OCI-LY3 (cell line): Measurements from ENCODE around the gene RAPGEF5.

Experiments used
- H2AFZ ChIP-seq: fragments of 200-600, 300-600 bp; shearing (Covaris generic); 2 replicates; pipeline ENCODE4 v1.6.0; 2014; ENCODE audit warnings: antibody characterized with exemption, low read depth, low read length
- H3K27ac ChIP-seq: fragments of 200-600, 300-600 bp; sonication (generic); 2 replicates; pipeline ENCODE4 v1.5.1; 2014; ENCODE audit warnings: mild to moderate bottlenecking, low read length, moderate library complexity, mixed read lengths
- H3K27me3 ChIP-seq: fragments of 200-600, 300-600 bp; sonication (generic); 2 replicates; pipeline ENCODE4 v1.6.1; 2014; ENCODE audit warnings: low read depth, low read length, mixed read lengths
- H3K36me3 ChIP-seq: fragments of 200-600, 300-600 bp; sonication (generic); replicated peaks from 2 replicates; pipeline ENCODE3; 2014; ENCODE audit warnings: low read depth, low read length, mixed read lengths
- H3K4me1 ChIP-seq: fragments of 300-600, 200-600 bp; sonication (generic); 2 replicates; pipeline ENCODE4 v1.6.1; 2014; ENCODE audit warnings: low read length, mixed read lengths
- H3K4me2 ChIP-seq: fragments of 200-600, 300-600 bp; sonication (generic); 2 replicates; pipeline ENCODE4 v1.6.1; 2014; ENCODE audit warnings: low read length, mixed read lengths
- H3K4me3 ChIP-seq: fragments of 300-600, 200-600 bp; sonication (generic); 2 replicates; pipeline ENCODE4 v1.5.1; 2014; ENCODE audit warnings: antibody characterized with exemption, mild to moderate bottlenecking, low read length, moderate library complexity
- H3K79me2 ChIP-seq: fragments of 300-600, 200-600 bp; shearing (Covaris generic); 2 replicates; pipeline ENCODE4 v1.6.1; 2014; ENCODE audit warnings: mild to moderate bottlenecking, low read length, mixed read lengths
- H3K9ac ChIP-seq: fragments of 300-600, 200-600 bp; shearing (Covaris generic); 2 replicates; pipeline ENCODE4 v1.6.0; 2014; ENCODE audit warnings: mild to moderate bottlenecking, low read length, moderate library complexity
- H3K9me3 ChIP-seq: fragments of 200-600, 300-600 bp; shearing (Covaris generic); 2 replicates; pipeline ENCODE4 v1.6.1; 2014; ENCODE audit warnings: low read length, mixed read lengths; ENCODE audit not compliant: insufficient read depth
- H4K20me1 ChIP-seq: fragments of 200-600, 300-600 bp; sonication (generic); 2 replicates; pipeline ENCODE4 v1.6.1; 2016; ENCODE audit warnings: low read length, mixed read lengths; ENCODE audit not compliant: insufficient read depth
- EZH2phosphoT487 ChIP-seq: fragments of 200-600 bp; shearing (Covaris generic); IDR thresholded peaks from 2 replicates; pipeline ENCODE4 v1.6.1; 2018; ENCODE audit warnings: antibody characterized with exemption, mixed run types, low read depth
- TF ChIP-seq, protein P1 (sequence below): fragments of 200-600, 300-600 bp; sonication (generic); IDR thresholded peaks from 2 replicates; pipeline ENCODE4 v1.5.1; 2014; ENCODE audit warnings: antibody characterized with exemption, low read length, low read depth

RAPGEF5 gene

DNA sequence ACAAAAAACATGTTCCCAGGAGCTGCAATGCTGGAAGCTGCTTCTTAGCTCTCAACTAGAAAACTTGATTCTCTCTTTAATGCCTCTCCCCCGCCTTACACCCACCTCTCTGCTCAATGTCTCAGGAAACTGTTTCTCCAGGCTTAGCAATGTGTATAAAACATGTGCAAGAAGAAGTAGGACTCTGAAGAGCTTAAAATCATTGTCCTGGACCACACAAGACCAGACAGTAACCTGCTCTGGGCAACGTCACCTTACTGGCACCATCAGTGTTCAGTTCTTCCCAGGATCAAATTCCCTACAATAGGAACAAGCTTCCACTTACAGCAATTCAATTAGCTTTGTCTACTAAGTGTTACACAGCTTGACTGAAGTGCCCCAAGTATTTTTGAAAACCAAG, 104.9 kb downstream of the RAPGEF5 start:
- no peaks in the 10 kb centered on the region for H3K4me1 ChIP-seq
- no peak overlapping the region for H3K4me2 ChIP-seq
- no peaks in the 10 kb centered on the region for H4K20me1 ChIP-seq
- no peaks in the 10 kb centered on the region for H3K36me3 ChIP-seq
- H3K27me3 ChIP-seq: no peaks in the 10 kb centered on the region
- H3K4me3 ChIP-seq: no peak overlapping the region
- H3K9me3 ChIP-seq: no peaks in the 10 kb centered on the region
- TF ChIP-seq, protein P1, sequence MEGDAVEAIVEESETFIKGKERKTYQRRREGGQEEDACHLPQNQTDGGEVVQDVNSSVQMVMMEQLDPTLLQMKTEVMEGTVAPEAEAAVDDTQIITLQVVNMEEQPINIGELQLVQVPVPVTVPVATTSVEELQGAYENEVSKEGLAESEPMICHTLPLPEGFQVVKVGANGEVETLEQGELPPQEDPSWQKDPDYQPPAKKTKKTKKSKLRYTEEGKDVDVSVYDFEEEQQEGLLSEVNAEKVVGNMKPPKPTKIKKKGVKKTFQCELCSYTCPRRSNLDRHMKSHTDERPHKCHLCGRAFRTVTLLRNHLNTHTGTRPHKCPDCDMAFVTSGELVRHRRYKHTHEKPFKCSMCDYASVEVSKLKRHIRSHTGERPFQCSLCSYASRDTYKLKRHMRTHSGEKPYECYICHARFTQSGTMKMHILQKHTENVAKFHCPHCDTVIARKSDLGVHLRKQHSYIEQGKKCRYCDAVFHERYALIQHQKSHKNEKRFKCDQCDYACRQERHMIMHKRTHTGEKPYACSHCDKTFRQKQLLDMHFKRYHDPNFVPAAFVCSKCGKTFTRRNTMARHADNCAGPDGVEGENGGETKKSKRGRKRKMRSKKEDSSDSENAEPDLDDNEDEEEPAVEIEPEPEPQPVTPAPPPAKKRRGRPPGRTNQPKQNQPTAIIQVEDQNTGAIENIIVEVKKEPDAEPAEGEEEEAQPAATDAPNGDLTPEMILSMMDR: no peak
- TF ChIP-seq EZH2phosphoT487: no peak
- H3K9ac ChIP-seq: no peak overlapping the region
- H2AFZ ChIP-seq: no peak overlapping the region
- H3K27ac ChIP-seq: no peak overlapping the region
- H3K79me2 ChIP-seq: no peaks in the 10 kb centered on the region

- no peaks in the 10 kb centered on the region for H4K20me1 ChIP-seq
- no peak overlapping the region for H3K9ac ChIP-seq
- no peaks in the 10 kb centered on the region for H3K27me3 ChIP-seq
- no peaks in the 10 kb centered on the region for H3K9me3 ChIP-seq
- H3K79me2 ChIP-seq: no peaks in the 10 kb centered on the region
- H3K36me3 ChIP-seq: no peaks in the 10 kb centered on the region
- no peak overlapping the region for H3K27ac ChIP-seq
- H3K4me3 ChIP-seq: no peak overlapping the region
- no peak overlapping the region for H3K4me2 ChIP-seq
- H2AFZ ChIP-seq: no peak overlapping the region
- no peaks in the 10 kb centered on the region for H3K4me1 ChIP-seq
- TF ChIP-seq, protein P1: no peak
- TF ChIP-seq EZH2phosphoT487: no peak
These were observed 105.7 kb downstream of the RAPGEF5 start for GRCh38 chr7:22251281-22251680.

DNA sequence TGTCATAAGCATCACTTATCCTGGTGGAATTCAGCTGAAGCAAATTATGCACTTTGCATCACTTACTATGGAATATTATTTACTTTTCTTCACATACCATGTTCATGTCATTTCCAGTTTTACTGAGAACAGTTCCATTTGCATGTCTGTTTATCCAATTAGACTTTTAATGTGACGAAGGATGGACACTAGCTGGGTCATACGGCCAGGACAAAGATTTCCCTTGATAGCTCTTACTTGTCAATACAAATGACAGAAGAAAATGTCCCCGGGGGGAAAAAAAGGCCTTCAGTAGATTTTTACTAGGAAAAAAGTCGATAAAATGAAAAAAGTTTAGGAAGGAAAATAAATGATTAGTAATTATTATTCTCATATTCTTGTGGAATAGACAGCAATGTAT, 106.6 kb downstream of the RAPGEF5 start:
- Histone ChIP-seq H3K4me2 (no peak overlapping the region), H3K79me2 (no peaks in the 10 kb centered on the region), H3K27ac (no peak overlapping the region), H3K4me1 (no peaks in the 10 kb centered on the region), H3K36me3 (no peaks in the 10 kb centered on the region), H3K9ac (no peak overlapping the region), H3K9me3 (no peaks in the 10 kb centered on the region), H3K27me3 (no peaks in the 10 kb centered on the region), H4K20me1 (no peaks in the 10 kb centered on the region), H3K4me3 (no peak overlapping the region), H2AFZ (no peak overlapping the region)
- TF ChIP-seq, protein P1: no peak
- TF ChIP-seq EZH2phosphoT487: no peak

- Histone ChIP-seq H3K4me2 (no peak overlapping the region), H3K27me3 (no peaks in the 10 kb centered on the region), H3K4me1 (no peaks in the 10 kb centered on the region), H2AFZ (no peak overlapping the region), H3K9ac (no peak overlapping the region), H3K4me3 (no peak overlapping the region), H3K27ac (no peak overlapping the region), H3K9me3 (no peaks in the 10 kb centered on the region), H4K20me1 (no peaks in the 10 kb centered on the region), H3K79me2 (no peaks in the 10 kb centered on the region), H3K36me3 (no peaks in the 10 kb centered on the region)
- TF ChIP-seq EZH2phosphoT487: no peak
- TF ChIP-seq, protein P1: no peak
These were observed 108.7 kb downstream of the RAPGEF5 start for GRCh38 chr7:22248111-22248809.
